Measurements from ENCODE around the gene ARMS2. TPM values are rescaled to one million over a fixed set of nuclear protein-coding genes. Genes with fewer than 3 reads are reported as not detected.

Gene ARMS2
- total RNA-seq, 1 experiment from 2014 or later, result not detected

- DNase-seq (ENCODE audit: low spot score), result no peak
- H3K4me3 Mint-ChIP-seq, result no peak overlapping the region
- no peak for TF ChIP-seq ZNF263 (CRISPR knock-in tag; IDR thresholded peaks at IDR 0.05; ENCODE audit: low read depth)
- H3K27me3 Mint-ChIP-seq (ENCODE audit: low read depth), result no peaks in the 10 kb centered on the region
- CTCF ChIA-PET, result interaction anchor here (0.6 to 2.1 kb wide), 5 partner anchors 10 to 1069 kb away, joined by 3 to 8 read pairs (median 5); no protein-coding TSS in a partner anchor
- H3K4me1 Mint-ChIP-seq, result peaks cover 10% of the 10 kb centered on the region
- H3K27ac Mint-ChIP-seq, result no peak overlapping the region
- POLR2A ChIA-PET, result no interaction called here
- H3K9me3 Mint-ChIP-seq, result no peaks in the 10 kb centered on the region
- no peak for ATAC-seq
- H3K36me3 Mint-ChIP-seq, result peaks cover 19% of the 10 kb centered on the region
Measured at GRCh38 chr10:122424059-122424458, 30.4 kb upstream of the ARMS2 start.

GRCh38 chr10:122426829-122427228 lies 27.6 kb upstream of the ARMS2 start:
- Mint-ChIP-seq H3K27ac (peak overlapping the region; percentile 34; the same call in 1 of the 2 replicates), H3K4me1 (peaks cover 6% of the 10 kb centered on the region), H3K27me3 (ENCODE audit: low read depth) (no peaks in the 10 kb centered on the region), H3K36me3 (peaks cover 26% of the 10 kb centered on the region), H3K9me3 (no peaks in the 10 kb centered on the region), H3K4me3 (no peak overlapping the region)
- no peak for TF ChIP-seq TEAD1 (CRISPR knock-in tag; IDR thresholded peaks at IDR 0.05)
- no peak for TF ChIP-seq USF1 (CRISPR knock-in tag; IDR thresholded peaks at IDR 0.05)
- TF ChIP-seq ZNF512 (CRISPR knock-in tag; IDR thresholded peaks at IDR 0.05; ENCODE audit: borderline replicate concordance), result no peak
- TF ChIP-seq MYBL2 (CRISPR knock-in tag; IDR thresholded peaks at IDR 0.05), result no peak
- TF ChIP-seq MLX (CRISPR knock-in tag; IDR thresholded peaks at IDR 0.05), result no peak
- TF ChIP-seq TP53 (CRISPR knock-in tag; IDR thresholded peaks at IDR 0.05), result no peak
- TF ChIP-seq SMAD3 (CRISPR knock-in tag; IDR thresholded peaks at IDR 0.05; ENCODE audit: borderline replicate concordance), result no peak
- no peak for TF ChIP-seq FOXK1 (CRISPR knock-in tag; IDR thresholded peaks at IDR 0.05)
- no peak for TF ChIP-seq RORB (CRISPR knock-in tag; IDR thresholded peaks at IDR 0.05)
- no peak for TF ChIP-seq ATF6 (CRISPR knock-in tag; IDR thresholded peaks at IDR 0.05)
- no peak for TF ChIP-seq HMGA2 (CRISPR knock-in tag; IDR thresholded peaks at IDR 0.05)
- TF ChIP-seq GRHL2 (CRISPR knock-in tag; IDR thresholded peaks at IDR 0.05; ENCODE audit: insufficient replicate concordance, severe bottlenecking), result no peak
- TF ChIP-seq CBFB (CRISPR knock-in tag; IDR thresholded peaks at IDR 0.05; ENCODE audit: low read depth), result no peak
- no peak for TF ChIP-seq ZNF425 (CRISPR knock-in tag; conservative IDR thresholded peaks at IDR 0.05)
- TF ChIP-seq CDX4 (CRISPR knock-in tag; IDR thresholded peaks at IDR 0.05; ENCODE audit: borderline replicate concordance), result no peak
- no peak for TF ChIP-seq ZNF121 (CRISPR knock-in tag; IDR thresholded peaks at IDR 0.05)
- TF ChIP-seq EMX1 (CRISPR knock-in tag; IDR thresholded peaks at IDR 0.05), result no peak
- TF ChIP-seq ZNF281 (CRISPR knock-in tag; IDR thresholded peaks at IDR 0.05), result no peak
- no peak for TF ChIP-seq FOXJ3 (CRISPR knock-in tag; IDR thresholded peaks at IDR 0.05; ENCODE audit: borderline replicate concordance)
- DNase-seq (ENCODE audit: low spot score) (no peak), ATAC-seq (peak; percentile 44; the same call in 1 of the 2 replicates)
- ChIA-PET CTCF (no interaction called here), POLR2A (no interaction called here)
